NCI-H82 treated with DMSO at 0.1 percent for 48 hours (cell line): ENCODE data around the gene CTPS1.

Source experiments
- DNase-seq: peaks from one replicate; lab custom pipeline; 2025; ENCODE audit not compliant: unreplicated experiment; lab: John Stamatoyannopoulos, UW

Gene CTPS1

GRCh38 chr1:40989066-40989465 is 9.6 kb downstream of the CTPS1 start:
- no peak for DNase-seq

GRCh38 chr1:40997096-40997495 is 17.6 kb downstream of the CTPS1 start:
- DNase-seq: peak; percentile 45

- no peak for DNase-seq
These were observed 19.2 kb downstream of the CTPS1 start for GRCh38 chr1:40998668-40999067.

GRCh38 chr1:41003127-41003639 is 23.7 kb downstream of the CTPS1 start:
- no peak for DNase-seq

GRCh38 chr1:41003640-41004220 is 24.2 kb downstream of the CTPS1 start:
- peak; percentile 12 for DNase-seq

- no peak for DNase-seq
These were observed 26.4 kb downstream of the CTPS1 start for GRCh38 chr1:41005876-41006275.

GRCh38 chr1:41006942-41007865 is 27.7 kb downstream of the CTPS1 start:
- no peak for DNase-seq

GRCh38 chr1:41009466-41009865 is 30.0 kb downstream of the CTPS1 start:
- no peak for DNase-seq

- DNase-seq: no peak
These were observed 30.8 kb downstream of the CTPS1 start for GRCh38 chr1:41010345-41010744.

- DNase-seq: no peak
These were observed 33.5 kb downstream of the CTPS1 start for GRCh38 chr1:41013024-41013423.

- DNase-seq: no peak
These were observed 34.3 kb downstream of the CTPS1 start for GRCh38 chr1:41013796-41014195.

GRCh38 chr1:41014871-41015270 is 35.4 kb downstream of the CTPS1 start:
- DNase-seq: no peak

GRCh38 chr1:41015281-41015896 is 35.9 kb downstream of the CTPS1 start:
- DNase-seq: no peak

- DNase-seq: no peak
These were observed 36.5 kb downstream of the CTPS1 start for GRCh38 chr1:41015897-41016470.

- no peak for DNase-seq
These were observed 37.9 kb downstream of the CTPS1 start for GRCh38 chr1:41017141-41018017.

- no peak for DNase-seq
These were observed 38.5 kb downstream of the CTPS1 start for GRCh38 chr1:41018018-41018410.

GRCh38 chr1:41019353-41019745 is 39.9 kb downstream of the CTPS1 start:
- no peak for DNase-seq

- DNase-seq: no peak
These were observed 40.6 kb downstream of the CTPS1 start for GRCh38 chr1:41020109-41020576.

- no peak for DNase-seq
These were observed 41.2 kb downstream of the CTPS1 start for GRCh38 chr1:41020654-41021053.

- DNase-seq: no peak
These were observed 42.2 kb downstream of the CTPS1 start, which contains the start of gene SLFNL1 for GRCh38 chr1:41021526-41022308. Gene SLFNL1 (minus strand): TSS chr1:41021725. CDS start chr1:41020660, 1,065 bp downstream.
